ENCODE data around the gene CDKN2B-AS1.
A peak's percentile ranks its signal among the peaks of the same experiment; 100 is the strongest.

CDKN2B-AS1 gene

GRCh38 chr9:22098643-22099332 is 104.2 kb downstream of the CDKN2B-AS1 start:
- no peak overlapping the region for H3K56ac ChIP-seq (ENCODE audit: low read length)
- H4K5ac ChIP-seq (ENCODE audit: low read length), result no peak overlapping the region
- no peak overlapping the region for H3K4ac ChIP-seq (ENCODE audit: low read depth, low read length)
- no peak overlapping the region for H3K23ac ChIP-seq (ENCODE audit: low read length)
- H3K4me2 ChIP-seq (ENCODE audit: low read length), result no peak overlapping the region
- no CpG with 5 or more reads among the region's 3 CpGs for WGBS (ENCODE audit: extremely low coverage, insufficient coverage, low lambda C conversion rate)
- no peak for DNase-seq
- no peaks in the 10 kb centered on the region for H3K27me3 ChIP-seq (ENCODE audit: insufficient read depth, low read length, poor library complexity)
- peak overlapping the region; percentile 85 for H2BK15ac ChIP-seq (replicated peaks; ENCODE audit: low read depth)
- no peak overlapping the region for H4K8ac ChIP-seq (ENCODE audit: low read depth, low read length)
- no peak overlapping the region for H3K27ac ChIP-seq (ENCODE audit: low read depth, low read length)
- no peak overlapping the region for H3K4me3 ChIP-seq (ENCODE audit: low read length)
- no peak overlapping the region for H2AK5ac ChIP-seq (ENCODE audit: low read length)
- H2BK120ac ChIP-seq (ENCODE audit: low read depth, low read length), result peak overlapping the region; percentile 28
- no peak overlapping the region for H3K18ac ChIP-seq (ENCODE audit: low read length)
- peaks cover 3% of the 10 kb centered on the region for H3K4me1 ChIP-seq (ENCODE audit: control insufficient read depth, low read depth, low read length)
- no peaks in the 10 kb centered on the region for H3K79me1 ChIP-seq (ENCODE audit: low read length)
- no peaks in the 10 kb centered on the region for H3K36me3 ChIP-seq (ENCODE audit: control insufficient read depth, insufficient read depth, low read length)
- no peak overlapping the region for H3K9ac ChIP-seq (ENCODE audit: low read length)
- no peaks in the 10 kb centered on the region for H3K79me2 ChIP-seq (ENCODE audit: control insufficient read depth, insufficient read depth, low read length)
- H2BK5ac ChIP-seq (ENCODE audit: low read length), result no peak overlapping the region

- Histone ChIP-seq H2BK15ac (replicated peaks; ENCODE audit: low read depth) (no peak overlapping the region), H4K8ac (ENCODE audit: low read depth, low read length) (no peak overlapping the region), H3K9ac (ENCODE audit: low read length) (no peak overlapping the region), H3K4me2 (ENCODE audit: low read length) (no peak overlapping the region), H3K27ac (ENCODE audit: low read depth, low read length) (no peak overlapping the region), H3K36me3 (ENCODE audit: control insufficient read depth, insufficient read depth, low read length) (no peaks in the 10 kb centered on the region), H3K4me1 (ENCODE audit: control insufficient read depth, low read depth, low read length) (peaks cover 7% of the 10 kb centered on the region), H3K4ac (ENCODE audit: low read depth, low read length) (no peak overlapping the region), H3K79me2 (ENCODE audit: control insufficient read depth, insufficient read depth, low read length) (no peaks in the 10 kb centered on the region), H3K23ac (ENCODE audit: low read length) (no peak overlapping the region), H3K18ac (ENCODE audit: low read length) (no peak overlapping the region), H3K79me1 (ENCODE audit: low read length) (no peaks in the 10 kb centered on the region), H3K27me3 (ENCODE audit: insufficient read depth, low read length, poor library complexity) (no peaks in the 10 kb centered on the region), H4K5ac (ENCODE audit: low read length) (no peak overlapping the region), H2BK5ac (ENCODE audit: low read length) (no peak overlapping the region), H2BK120ac (ENCODE audit: low read depth, low read length) (no peak overlapping the region), H3K4me3 (ENCODE audit: low read length) (no peak overlapping the region), H3K56ac (ENCODE audit: low read length) (no peak overlapping the region), H2AK5ac (ENCODE audit: low read length) (no peak overlapping the region)
- no CpG with 5 or more reads among the region's 2 CpGs for WGBS (ENCODE audit: extremely low coverage, insufficient coverage, low lambda C conversion rate)
- DNase-seq, result peak; percentile 40
These were observed 106.0 kb downstream of the CDKN2B-AS1 start for GRCh38 chr9:22100626-22101025.

- Histone ChIP-seq H3K79me2 (ENCODE audit: control insufficient read depth, insufficient read depth, low read length) (no peaks in the 10 kb centered on the region), H3K18ac (ENCODE audit: low read length) (peak overlapping the region; percentile 65), H4K8ac (ENCODE audit: low read depth, low read length) (no peak overlapping the region), H2AK5ac (ENCODE audit: low read length) (no peak overlapping the region), H3K27me3 (ENCODE audit: insufficient read depth, low read length, poor library complexity) (no peaks in the 10 kb centered on the region), H3K56ac (ENCODE audit: low read length) (no peak overlapping the region), H3K4me1 (ENCODE audit: control insufficient read depth, low read depth, low read length) (peaks cover 7% of the 10 kb centered on the region), H4K5ac (ENCODE audit: low read length) (no peak overlapping the region), H3K23ac (ENCODE audit: low read length) (no peak overlapping the region), H3K9ac (ENCODE audit: low read length) (no peak overlapping the region), H3K4me3 (ENCODE audit: low read length) (no peak overlapping the region), H2BK15ac (replicated peaks; ENCODE audit: low read depth) (peak overlapping the region; percentile 62), H3K27ac (ENCODE audit: low read depth, low read length) (peak overlapping the region; percentile 55), H2BK5ac (ENCODE audit: low read length) (peak overlapping the region; percentile 20), H3K4ac (ENCODE audit: low read depth, low read length) (no peak overlapping the region), H3K79me1 (ENCODE audit: low read length) (no peaks in the 10 kb centered on the region), H3K36me3 (ENCODE audit: control insufficient read depth, insufficient read depth, low read length) (no peaks in the 10 kb centered on the region), H3K4me2 (ENCODE audit: low read length) (no peak overlapping the region), H2BK120ac (ENCODE audit: low read depth, low read length) (peak overlapping the region; percentile 85)
- DNase-seq, result no peak
- WGBS (ENCODE audit: extremely low coverage, insufficient coverage, low lambda C conversion rate), result no CpG with 5 or more reads among the region's 4 CpGs
These were observed 107.8 kb downstream of the CDKN2B-AS1 start for GRCh38 chr9:22102146-22103053.

- Histone ChIP-seq H3K27me3 (ENCODE audit: insufficient read depth, low read length, poor library complexity) (no peaks in the 10 kb centered on the region), H2AK5ac (ENCODE audit: low read length) (no peak overlapping the region), H2BK120ac (ENCODE audit: low read depth, low read length) (peak overlapping the region; percentile 36), H2BK5ac (ENCODE audit: low read length) (peak overlapping the region; percentile 12), H3K4me2 (ENCODE audit: low read length) (no peak overlapping the region), H3K9ac (ENCODE audit: low read length) (no peak overlapping the region), H3K23ac (ENCODE audit: low read length) (no peak overlapping the region), H3K56ac (ENCODE audit: low read length) (peak overlapping the region; percentile 50), H3K27ac (ENCODE audit: low read depth, low read length) (no peak overlapping the region), H3K4me1 (ENCODE audit: control insufficient read depth, low read depth, low read length) (peaks cover 4% of the 10 kb centered on the region), H3K4me3 (ENCODE audit: low read length) (no peak overlapping the region), H3K36me3 (ENCODE audit: control insufficient read depth, insufficient read depth, low read length) (no peaks in the 10 kb centered on the region), H3K79me2 (ENCODE audit: control insufficient read depth, insufficient read depth, low read length) (no peaks in the 10 kb centered on the region), H4K8ac (ENCODE audit: low read depth, low read length) (no peak overlapping the region), H2BK15ac (replicated peaks; ENCODE audit: low read depth) (no peak overlapping the region), H4K5ac (ENCODE audit: low read length) (no peak overlapping the region), H3K4ac (ENCODE audit: low read depth, low read length) (no peak overlapping the region), H3K79me1 (ENCODE audit: low read length) (no peaks in the 10 kb centered on the region), H3K18ac (ENCODE audit: low read length) (no peak overlapping the region)
- no peak for DNase-seq
- WGBS (ENCODE audit: extremely low coverage, insufficient coverage, low lambda C conversion rate), result no CpG with 5 or more reads among the region's 4 CpGs
These were observed 109.3 kb downstream of the CDKN2B-AS1 start for GRCh38 chr9:22103685-22104575.

GRCh38 chr9:22105005-22105722 is 110.6 kb downstream of the CDKN2B-AS1 start:
- no peak overlapping the region for H3K27ac ChIP-seq (ENCODE audit: low read depth, low read length)
- no peak overlapping the region for H3K4ac ChIP-seq (ENCODE audit: low read depth, low read length)
- no CpG with 5 or more reads among the region's 4 CpGs for WGBS (ENCODE audit: extremely low coverage, insufficient coverage, low lambda C conversion rate)
- H3K79me2 ChIP-seq (ENCODE audit: control insufficient read depth, insufficient read depth, low read length), result no peaks in the 10 kb centered on the region
- no peak overlapping the region for H4K5ac ChIP-seq (ENCODE audit: low read length)
- H4K8ac ChIP-seq (ENCODE audit: low read depth, low read length), result no peak overlapping the region
- peak overlapping the region; percentile 76 for H2BK120ac ChIP-seq (ENCODE audit: low read depth, low read length)
- H3K27me3 ChIP-seq (ENCODE audit: insufficient read depth, low read length, poor library complexity), result no peaks in the 10 kb centered on the region
- no peak for DNase-seq
- no peak overlapping the region for H2BK15ac ChIP-seq (replicated peaks; ENCODE audit: low read depth)
- no peak overlapping the region for H2BK5ac ChIP-seq (ENCODE audit: low read length)
- H3K4me2 ChIP-seq (ENCODE audit: low read length), result no peak overlapping the region
- H3K4me3 ChIP-seq (ENCODE audit: low read length), result no peak overlapping the region
- H2AK5ac ChIP-seq (ENCODE audit: low read length), result no peak overlapping the region
- H3K4me1 ChIP-seq (ENCODE audit: control insufficient read depth, low read depth, low read length), result peaks cover 4% of the 10 kb centered on the region
- H3K56ac ChIP-seq (ENCODE audit: low read length), result no peak overlapping the region
- H3K9ac ChIP-seq (ENCODE audit: low read length), result no peak overlapping the region
- H3K18ac ChIP-seq (ENCODE audit: low read length), result peak overlapping the region; percentile 70
- no peaks in the 10 kb centered on the region for H3K36me3 ChIP-seq (ENCODE audit: control insufficient read depth, insufficient read depth, low read length)
- H3K23ac ChIP-seq (ENCODE audit: low read length), result no peak overlapping the region
- no peaks in the 10 kb centered on the region for H3K79me1 ChIP-seq (ENCODE audit: low read length)

All from mesendoderm (in vitro differentiated cells).